HUES64 (cell line): ENCODE measurements around the gene CEP83.

ENCODE experiments used
- H3K27ac ChIP-seq: 2 replicates; pipeline ENCODE4 v1.7.0; 2013; ENCODE audit warnings: low read depth, low read length, inconsistent platforms
- H3K27me3 ChIP-seq: 2 replicates; pipeline ENCODE4 v1.6.1; 2013; ENCODE audit warnings: mild to moderate bottlenecking, low read length; ENCODE audit not compliant: insufficient read depth
- H3K36me3 ChIP-seq: 2 replicates; pipeline ENCODE4 v1.6.1; 2013; ENCODE audit warnings: mild to moderate bottlenecking, low read length; ENCODE audit not compliant: insufficient read depth
- H3K4me1 ChIP-seq: 2 replicates; pipeline ENCODE4 v1.6.1; 2013; ENCODE audit warnings: mild to moderate bottlenecking, low read length, moderate library complexity; ENCODE audit not compliant: insufficient read depth
- H3K4me3 ChIP-seq: 2 replicates; pipeline ENCODE4 v1.5.1; 2013; ENCODE audit warnings: mild to moderate bottlenecking, low read length, moderate library complexity
- H3K9ac ChIP-seq: 2 replicates; pipeline ENCODE4 v1.6.1; 2013; ENCODE audit warnings: mild to moderate bottlenecking, low read depth, low read length
- H3K9me3 ChIP-seq: 2 replicates; pipeline ENCODE4 v1.6.1; 2013; ENCODE audit warnings: low read depth, low read length; ENCODE audit not compliant: insufficient read depth
- WGBS: fragments of 150-250, 120-280 bp; methylation state at CpG from one replicate; pipeline ENCODE4 v1.1.7; 2013; ENCODE audit warnings: missing lambda C conversion rate; 5-methylcytosine and 5-hydroxymethylcytosine counted together

The CEP83 gene

GRCh38 chr12:94261119-94261518, 198.5 kb downstream of the CEP83 start:
- WGBS: 0% methylated on average over 1 of the region's 2 CpGs
- Histone ChIP-seq H3K27ac (peak overlapping the region; percentile 93), H3K27me3 (no peaks in the 10 kb centered on the region), H3K4me3 (peak overlapping the region; percentile 28; the same call in 1 of the 2 replicates), H3K9ac (peak overlapping the region; percentile 62), H3K36me3 (no peaks in the 10 kb centered on the region), H3K9me3 (no peaks in the 10 kb centered on the region), H3K4me1 (peaks cover 50% of the 10 kb centered on the region)

DNA sequence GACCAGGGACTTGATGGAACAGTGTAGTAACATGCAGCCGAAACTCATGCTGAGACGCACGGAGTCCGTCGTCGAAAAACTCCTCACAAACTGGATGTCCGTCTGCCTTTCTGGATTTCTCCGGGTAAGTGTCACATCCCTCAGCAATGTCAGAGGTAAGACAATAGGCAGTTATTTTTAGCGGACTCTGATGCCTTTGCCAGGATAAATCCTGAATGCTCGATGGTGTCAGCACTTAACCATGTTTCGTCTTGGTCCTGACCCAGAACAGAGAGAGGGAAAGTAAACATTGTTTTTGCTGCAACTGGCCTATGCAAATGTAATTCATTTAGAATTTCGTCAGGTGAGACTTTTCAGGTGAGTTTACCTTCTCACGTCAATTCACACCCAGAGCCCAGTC, 198.9 kb downstream of the CEP83 start:
- H3K36me3 ChIP-seq: no peaks in the 10 kb centered on the region
- H3K9ac ChIP-seq: peak overlapping the region; percentile 62
- 51% methylated on average over 13 of the region's 13 CpGs for WGBS
- H3K4me3 ChIP-seq: peak overlapping the region; percentile 17; the same call in 1 of the 2 replicates
- H3K27ac ChIP-seq: peak overlapping the region; percentile 93
- no peaks in the 10 kb centered on the region for H3K9me3 ChIP-seq
- H3K27me3 ChIP-seq: no peaks in the 10 kb centered on the region
- H3K4me1 ChIP-seq: peaks cover 48% of the 10 kb centered on the region

GRCh38 chr12:94260017-94260416, 199.7 kb downstream of the CEP83 start:
- peaks cover 42% of the 10 kb centered on the region for H3K4me1 ChIP-seq
- no peak overlapping the region for H3K4me3 ChIP-seq
- H3K27me3 ChIP-seq: no peaks in the 10 kb centered on the region
- H3K27ac ChIP-seq: no peak overlapping the region
- H3K9ac ChIP-seq: no peak overlapping the region
- 100% methylated on average over 1 of the region's 3 CpGs for WGBS
- no peaks in the 10 kb centered on the region for H3K36me3 ChIP-seq
- no peaks in the 10 kb centered on the region for H3K9me3 ChIP-seq

DNA sequence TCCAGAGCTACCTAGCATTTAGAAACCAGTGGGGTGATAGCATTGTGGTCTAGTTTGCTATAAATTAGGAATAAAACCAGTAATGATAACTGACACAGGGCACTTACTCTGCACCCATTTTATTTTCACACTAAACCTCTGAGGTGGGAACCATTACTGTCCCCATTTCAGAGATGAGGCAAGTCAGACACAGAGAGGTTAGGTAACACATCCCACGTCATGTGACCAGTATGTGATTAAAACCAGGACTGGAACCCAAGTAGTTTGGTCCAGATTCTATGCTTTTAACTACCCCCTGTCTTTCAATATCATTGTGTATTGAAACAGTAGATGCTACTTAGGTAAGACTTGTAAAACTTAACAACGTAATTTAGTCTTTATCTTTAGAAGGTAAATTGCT, 201.1 kb downstream of the CEP83 start:
- no peaks in the 10 kb centered on the region for H3K9me3 ChIP-seq
- 100% methylated on average over 1 of the region's 2 CpGs for WGBS
- H3K27ac ChIP-seq: no peak overlapping the region
- H3K9ac ChIP-seq: no peak overlapping the region
- H3K27me3 ChIP-seq: no peaks in the 10 kb centered on the region
- H3K36me3 ChIP-seq: no peaks in the 10 kb centered on the region
- H3K4me1 ChIP-seq: peaks cover 34% of the 10 kb centered on the region
- H3K4me3 ChIP-seq: no peak overlapping the region
